Activated T-cell treated with anti-CD3 and anti-CD28 coated beads for 48 hours (primary cell): ENCODE measurements around the gene THBD.

Experiments
- DNase-seq: peaks from one replicate; pipeline ENCODE4 v3.0.0-alpha.2; 2020; ENCODE audit warnings: low read depth

The THBD gene

GRCh38 chr20:23061734-23062561 lies 12.5 kb upstream of the THBD start:
- DNase-seq, result no peak

- no peak for DNase-seq
Measured at GRCh38 chr20:23061262-23061661, 11.8 kb upstream of the THBD start.

- DNase-seq, result no peak
Measured at GRCh38 chr20:23060629-23061028, 11.2 kb upstream of the THBD start.

- DNase-seq, result no peak
Measured at GRCh38 chr20:23059846-23060245, 10.4 kb upstream of the THBD start.

- no peak for DNase-seq
Measured at GRCh38 chr20:23059001-23059400, 9.5 kb upstream of the THBD start.

GRCh38 chr20:23058240-23058639 lies 8.8 kb upstream of the THBD start:
- no peak for DNase-seq

- no peak for DNase-seq
Measured at GRCh38 chr20:23052904-23053303, 3.4 kb upstream of the THBD start.

- peak; percentile 44 for DNase-seq
Measured at GRCh38 chr20:23050847-23051627, 1.6 kb upstream of the THBD start.

- no peak for DNase-seq
Measured at GRCh38 chr20:23050076-23050838, 785 bp upstream of the THBD start.

GRCh38 chr20:23048283-23049200 lies 930 bp downstream of the THBD start:
- DNase-seq, result peak; percentile 42

GRCh38 chr20:23047738-23048214 lies 1.7 kb downstream of the THBD start:
- DNase-seq, result no peak

- DNase-seq, result no peak
Measured at GRCh38 chr20:23047001-23047737, 2.3 kb downstream of the THBD start.

GRCh38 chr20:23046431-23046830 lies 3.0 kb downstream of the THBD start:
- DNase-seq, result no peak

GRCh38 chr20:23043376-23043775 lies 6.1 kb downstream of the THBD start:
- no peak for DNase-seq

- no peak for DNase-seq
Measured at GRCh38 chr20:23042270-23042669, 7.2 kb downstream of the THBD start.

GRCh38 chr20:23039885-23040508 lies 9.5 kb downstream of the THBD start:
- DNase-seq, result no peak

- no peak for DNase-seq
Measured at GRCh38 chr20:23039136-23039875, 10.2 kb downstream of the THBD start.

GRCh38 chr20:23037017-23037481 lies 12.4 kb downstream of the THBD start:
- no peak for DNase-seq

- DNase-seq, result no peak
Measured at GRCh38 chr20:23036371-23036770, 13.1 kb downstream of the THBD start.
